ENCODE measurements around the gene FSTL3. TPM values are rescaled to one million over a fixed set of nuclear protein-coding genes. Genes with fewer than 3 reads are reported as not detected.
A peak's percentile ranks its signal among the peaks of the same experiment; 100 is the strongest.

The FSTL3 gene
- polyA plus RNA-seq, 1 of the 3 experiments (the other 2 are of a cell fraction), result 64.4 TPM

GRCh38 chr19:677601-678436 lies 1.6 kb downstream of the FSTL3 start (continued):
- TF ChIP-seq PBX3 (IDR thresholded peaks at IDR 0.05), result no peak
- TF ChIP-seq MXI1 (IDR thresholded peaks at IDR 0.05; ENCODE audit: low read depth, low read length), result no peak

- TF ChIP-seq GATA2 (CRISPR knock-in tag; IDR thresholded peaks at IDR 0.05) (no peak), TAF1 (IDR thresholded peaks at IDR 0.05; ENCODE audit: borderline replicate concordance, low read depth, low read length) (no peak), NRF1 (IDR thresholded peaks at IDR 0.05; ENCODE audit: low read depth, low read length) (no peak), PBX3 (IDR thresholded peaks at IDR 0.05) (no peak)
- Histone ChIP-seq H3K79me2 (ENCODE audit: insufficient read depth) (peaks cover 26% of the 10 kb centered on the region), H3K36me3 (replicated peaks in 1 of 2; ENCODE audit: control insufficient read depth in 1 of 2, insufficient read depth in 2 of 2, low read length in 1 of 2) (peaks cover 0 to 3% of the 10 kb centered on the region in 2 experiments), H2AFZ (ENCODE audit: low read depth) (no peak overlapping the region), H3K27me3 (ENCODE audit: insufficient read depth) (no peaks in the 10 kb centered on the region), H4K20me1 (ENCODE audit: insufficient read depth) (no peaks in the 10 kb centered on the region), H3K9me3 (no peaks in the 10 kb centered on the region), H3K4me2 (peak overlapping the region; percentile 90), H3K4me3 (ENCODE audit: low read depth in 2 of 2, low read length in 1 of 2) (peak overlapping the region; percentile 82 to 95; a peak in 3 of 4 replicates), H3F3A (replicated peaks; ENCODE audit: insufficient read depth) (peaks cover 10% of the 10 kb centered on the region), H3K4me1 (ENCODE audit: control insufficient read depth in 1 of 2, insufficient read depth in 2 of 2, low read depth in 1 of 2, low read length in 1 of 2) (peaks cover 8 to 33% of the 10 kb centered on the region in 2 experiments; a peak in 3 of 4 replicates), H3K9ac (peak overlapping the region; percentile 90; the same call in 1 of the 2 replicates), H3K9me2 (no peaks in the 10 kb centered on the region), H3K27ac (ENCODE audit: low read depth in 2 of 2, low read length in 1 of 2) (peak overlapping the region; percentile 78 to 96; a peak in 3 of 4 replicates)
- ChIA-PET POLR2A (interaction anchor here (1.3 to 2.0 kb wide), 3 partner anchors 14 to 25 kb away, joined by 3 to 6 read pairs (median 3); partner anchors contain the start of gene RNF126), CTCF (interaction anchor here (0.6 to 6.0 kb wide), 7 partner anchors 15 to 91 kb away, joined by 3 to 33 read pairs (median 9); partner anchors contain the start of genes PALM and RNF126)
- no peak for DNase-seq
- 93% methylated on average over 10 of the region's 16 CpGs for WGBS (ENCODE audit: low lambda C conversion rate)
Observed at GRCh38 chr19:678791-679388, 2.7 kb downstream of the FSTL3 start.

DNA sequence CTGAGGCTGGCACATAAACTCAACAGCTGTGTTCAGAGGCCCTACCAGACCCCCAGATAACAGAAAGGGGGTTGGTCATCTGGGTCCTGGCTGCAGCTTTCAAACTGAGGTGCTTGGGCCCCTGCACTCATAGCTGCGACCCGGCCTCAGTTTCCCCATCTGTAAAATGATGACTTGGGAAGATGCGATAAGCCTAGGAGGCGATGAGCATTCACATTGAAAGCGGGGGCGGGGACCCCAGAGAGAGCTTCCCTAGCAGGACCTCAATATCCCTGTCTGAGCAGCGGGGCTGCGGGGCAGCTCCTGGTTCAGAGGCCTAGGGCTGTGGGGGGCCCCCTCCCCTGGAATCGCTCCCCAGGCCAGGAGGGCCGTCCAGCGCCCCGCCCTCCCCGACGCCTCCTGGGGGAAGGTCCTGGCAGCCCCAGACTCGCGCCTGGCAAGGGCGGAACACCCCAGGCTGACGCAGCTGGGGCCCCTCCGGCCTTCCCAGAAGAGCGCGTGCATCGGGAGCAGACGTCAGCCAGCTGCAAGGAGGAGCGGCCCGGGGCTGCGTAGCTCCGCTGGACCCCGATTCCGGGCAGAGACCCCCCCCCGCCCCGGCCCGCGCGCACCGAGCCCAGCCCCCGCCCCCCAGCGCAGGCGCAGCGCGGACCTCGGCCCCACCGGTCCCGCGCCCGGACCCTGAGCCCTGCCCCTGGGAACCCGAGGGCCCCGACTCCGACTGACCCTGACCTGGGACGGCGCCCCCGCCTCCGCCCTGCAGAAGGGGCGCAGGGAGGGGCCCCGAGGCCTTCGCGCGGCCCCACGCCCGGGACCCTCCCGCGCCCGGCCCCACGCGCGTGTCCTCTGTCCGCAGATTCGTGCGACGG lies 3.5 kb downstream of the FSTL3 start:
- Histone ChIP-seq H2AFZ (ENCODE audit: low read depth) (no peak overlapping the region; the same call in 1 of the 2 replicates), H3F3A (replicated peaks; ENCODE audit: insufficient read depth) (peaks cover 10% of the 10 kb centered on the region), H3K36me3 (replicated peaks in 1 of 2; ENCODE audit: control insufficient read depth in 1 of 2, insufficient read depth in 2 of 2, low read length in 1 of 2) (peaks cover 0 to 3% of the 10 kb centered on the region in 2 experiments), H3K4me2 (peak overlapping the region; percentile 90), H3K9me3 (no peaks in the 10 kb centered on the region), H3K79me2 (ENCODE audit: insufficient read depth) (peaks cover 26% of the 10 kb centered on the region), H3K27me3 (ENCODE audit: insufficient read depth) (no peaks in the 10 kb centered on the region), H3K27ac (ENCODE audit: low read depth in 2 of 2, low read length in 1 of 2) (peak overlapping the region; percentile 78 to 96), H3K9me2 (no peaks in the 10 kb centered on the region), H4K20me1 (ENCODE audit: insufficient read depth) (no peaks in the 10 kb centered on the region), H3K4me3 (ENCODE audit: low read depth in 2 of 2, low read length in 1 of 2) (peak overlapping the region; percentile 82 to 95), H3K4me1 (ENCODE audit: control insufficient read depth in 1 of 2, insufficient read depth in 2 of 2, low read depth in 1 of 2, low read length in 1 of 2) (peaks cover 8 to 33% of the 10 kb centered on the region in 2 experiments; a peak in 3 of 4 replicates), H3K9ac (peak overlapping the region; percentile 90)
- ChIA-PET POLR2A (interaction anchor here (1.3 to 2.0 kb wide), 3 partner anchors 13 to 24 kb away, joined by 3 to 6 read pairs (median 3); partner anchors contain the start of gene RNF126), CTCF (interaction anchor here (0.6 to 6.0 kb wide), 8 partner anchors 12 to 90 kb away, joined by 3 to 33 read pairs (median 6); partner anchors contain the start of genes PALM and RNF126)
- peak; percentile 29; the same call in 1 of the 2 replicates for TF ChIP-seq SIN3A (IDR thresholded peaks at IDR 0.05; ENCODE audit: borderline replicate concordance, low read depth, low read length)
- TF ChIP-seq, protein P1, sequence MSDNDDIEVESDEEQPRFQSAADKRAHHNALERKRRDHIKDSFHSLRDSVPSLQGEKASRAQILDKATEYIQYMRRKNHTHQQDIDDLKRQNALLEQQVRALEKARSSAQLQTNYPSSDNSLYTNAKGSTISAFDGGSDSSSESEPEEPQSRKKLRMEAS (IDR thresholded peaks at IDR 0.05; ENCODE audit: low read depth), result peak; percentile 21; the same call in 1 of the 2 replicates
- no peak for TF ChIP-seq SMC3 (IDR thresholded peaks at IDR 0.05; ENCODE audit: low read depth, low read length)
- peak; percentile 56 for TF ChIP-seq NRF1 (IDR thresholded peaks at IDR 0.05; ENCODE audit: low read depth, low read length)
- TF ChIP-seq RCOR1 (IDR thresholded peaks at IDR 0.05; ENCODE audit: low read length), result no peak
- DNase-seq, result peak; percentile 83
- WGBS (ENCODE audit: low lambda C conversion rate), result 41% methylated on average over 6 of the region's 69 CpGs
